OCI-LY3 (cell line): ENCODE results near the gene MRAS.

ENCODE experiments used
- EZH2phosphoT487 ChIP-seq: fragments of 200-600 bp; shearing (Covaris generic); IDR thresholded peaks from 2 replicates; pipeline ENCODE4 v1.6.1; 2018; ENCODE audit warnings: antibody characterized with exemption, mixed run types, low read depth
- TF ChIP-seq, protein P1 (sequence below): fragments of 200-600, 300-600 bp; sonication (generic); IDR thresholded peaks from 2 replicates; pipeline ENCODE4 v1.5.1; 2014; ENCODE audit warnings: antibody characterized with exemption, low read length, low read depth

- TF ChIP-seq, protein P1, sequence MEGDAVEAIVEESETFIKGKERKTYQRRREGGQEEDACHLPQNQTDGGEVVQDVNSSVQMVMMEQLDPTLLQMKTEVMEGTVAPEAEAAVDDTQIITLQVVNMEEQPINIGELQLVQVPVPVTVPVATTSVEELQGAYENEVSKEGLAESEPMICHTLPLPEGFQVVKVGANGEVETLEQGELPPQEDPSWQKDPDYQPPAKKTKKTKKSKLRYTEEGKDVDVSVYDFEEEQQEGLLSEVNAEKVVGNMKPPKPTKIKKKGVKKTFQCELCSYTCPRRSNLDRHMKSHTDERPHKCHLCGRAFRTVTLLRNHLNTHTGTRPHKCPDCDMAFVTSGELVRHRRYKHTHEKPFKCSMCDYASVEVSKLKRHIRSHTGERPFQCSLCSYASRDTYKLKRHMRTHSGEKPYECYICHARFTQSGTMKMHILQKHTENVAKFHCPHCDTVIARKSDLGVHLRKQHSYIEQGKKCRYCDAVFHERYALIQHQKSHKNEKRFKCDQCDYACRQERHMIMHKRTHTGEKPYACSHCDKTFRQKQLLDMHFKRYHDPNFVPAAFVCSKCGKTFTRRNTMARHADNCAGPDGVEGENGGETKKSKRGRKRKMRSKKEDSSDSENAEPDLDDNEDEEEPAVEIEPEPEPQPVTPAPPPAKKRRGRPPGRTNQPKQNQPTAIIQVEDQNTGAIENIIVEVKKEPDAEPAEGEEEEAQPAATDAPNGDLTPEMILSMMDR: no peak
- TF ChIP-seq EZH2phosphoT487: no peak
Observed at GRCh38 chr3:138334608-138335007, 13.8 kb upstream of the MRAS start.
